AG04450 (cell line): Measurements from ENCODE around the gene SLCO2A1. TPM values are rescaled to one million over a fixed set of nuclear protein-coding genes. Genes with fewer than 3 reads are reported as not detected.

Experiments used
- CTCF ChIA-PET: fragments of 300-600, 350-600 bp; formaldehyde crosslinking; extraction: SDS; loops from one replicate; lab custom pipeline; 2022; ENCODE audit warnings: antibody characterized with exemption, inconsistent platforms; lab: Charles Lee
- POLR2A ChIA-PET: fragments of 350-600 bp; formaldehyde crosslinking; extraction: SDS; loops from one replicate; lab custom pipeline; 2021; ENCODE audit warnings: antibody characterized with exemption, inconsistent platforms; lab: Yijun Ruan, JAX
- DNase-seq: peaks from one replicate; pipeline ENCODE4 v3.0.0-alpha.2; 2011; ENCODE audit warnings: low read depth, low spot score
- H3K27ac ChIP-seq: one replicate; pipeline ENCODE4 v1.5.1; 2012; ENCODE audit warnings: low read depth, low read length, control low read depth
- H3K27me3 ChIP-seq: one replicate; pipeline ENCODE4 v1.6.0; 2012; ENCODE audit warnings: low read length; ENCODE audit not compliant: control insufficient read depth, insufficient read depth
- H3K4me3 ChIP-seq: 2 replicates; pipeline ENCODE4 v1.5.1; 2011; ENCODE audit warnings: mild to moderate bottlenecking, low read depth, low read length, control low read depth
- H3K9me3 ChIP-seq: 2 replicates; pipeline ENCODE4 v1.5.1; 2012; ENCODE audit warnings: low read length; ENCODE audit not compliant: control insufficient read depth, insufficient read depth
- CTCF ChIP-seq: IDR thresholded peaks from 2 replicates; pipeline ENCODE4 v1.5.1; 2011; ENCODE audit warnings: low read depth, low read length, control low read depth, inconsistent platforms
- polyA plus RNA-seq: library from polyadenylated mRNA; depleted of rRNA; stranded (reverse); fragments of >200 nt; gene quantifications from 2 replicates; pipeline ENCODE4 v1.2.3, GENCODE V29; 2011

SLCO2A1 gene
- polyA plus RNA-seq, 1 experiment: 1.6 TPM

- H3K9me3 ChIP-seq: peaks cover 5% of the 10 kb centered on the region
- no peak for TF ChIP-seq CTCF
- ChIA-PET POLR2A (no interaction called here), CTCF (interaction anchor here (0.6 to 1.6 kb wide), 2 partner anchors 26 to 256 kb away, joined by 3 to 4 read pairs; no protein-coding TSS in a partner anchor)
- H3K27ac ChIP-seq: no peak overlapping the region
- H3K27me3 ChIP-seq: no peaks in the 10 kb centered on the region
- no peak for DNase-seq
- no peak overlapping the region for H3K4me3 ChIP-seq
Observed at GRCh38 chr3:133956353-133956752, 73.4 kb downstream of the SLCO2A1 start.

- no peak for TF ChIP-seq CTCF
- no peak overlapping the region for H3K4me3 ChIP-seq
- no peak for DNase-seq
- no peak overlapping the region for H3K27ac ChIP-seq
- ChIA-PET CTCF (interaction anchor here (0.6 to 1.6 kb wide), 2 partner anchors 26 to 257 kb away, joined by 3 to 4 read pairs; no protein-coding TSS in a partner anchor), POLR2A (no interaction called here)
- no peaks in the 10 kb centered on the region for H3K27me3 ChIP-seq
- H3K9me3 ChIP-seq: peaks cover 5% of the 10 kb centered on the region
Observed at GRCh38 chr3:133955892-133956291, 73.8 kb downstream of the SLCO2A1 start.

- DNase-seq: no peak
- no peak for TF ChIP-seq CTCF
- POLR2A ChIA-PET: no interaction called here
- CTCF ChIA-PET: interaction anchor here (1.6 kb wide), 1 partner anchor 25 kb away, joined by 4 read pairs; no protein-coding TSS in a partner anchor
- H3K27me3 ChIP-seq: no peaks in the 10 kb centered on the region
- H3K9me3 ChIP-seq: peaks cover 5% of the 10 kb centered on the region
- no peak overlapping the region for H3K27ac ChIP-seq
- H3K4me3 ChIP-seq: no peak overlapping the region
Observed at GRCh38 chr3:133954717-133955360, 74.9 kb downstream of the SLCO2A1 start.

GRCh38 chr3:133953297-133953696 lies 76.4 kb downstream of the SLCO2A1 start:
- Histone ChIP-seq H3K27ac (no peak overlapping the region), H3K9me3 (peaks cover 5% of the 10 kb centered on the region), H3K4me3 (no peak overlapping the region), H3K27me3 (no peaks in the 10 kb centered on the region)
- CTCF ChIA-PET: interaction anchor here (0.7 kb wide), 1 partner anchor 228 kb away, joined by 8 read pairs; no protein-coding TSS in a partner anchor
- no peak for TF ChIP-seq CTCF
- POLR2A ChIA-PET: no interaction called here
- DNase-seq: no peak

- no peak for DNase-seq
- ChIA-PET POLR2A (no interaction called here), CTCF (interaction anchor here (0.6 to 1.7 kb wide), 2 partner anchors 185 to 263 kb away, joined by 3 to 7 read pairs; no protein-coding TSS in a partner anchor)
Observed at GRCh38 chr3:133949438-133949837, 80.3 kb downstream of the SLCO2A1 start.

More at GRCh38 chr3:133949438-133949837, 80.3 kb downstream of the SLCO2A1 start:
- Histone ChIP-seq H3K4me3 (no peak overlapping the region), H3K27me3 (no peaks in the 10 kb centered on the region), H3K9me3 (peaks cover 5% of the 10 kb centered on the region), H3K27ac (no peak overlapping the region)
- no peak for TF ChIP-seq CTCF
